Ovary (tissue), 9 donors: ENCODE data around the gene EFCAB6. TPM values are rescaled to one million over a fixed set of nuclear protein-coding genes. Genes with fewer than 3 reads are reported as not detected.

Experiments used
- DNase-seq, 5 donors: peaks; one replicate each; pipeline ENCODE4 v3.0.0-alpha.2; 2019 to 2020
- H3K27ac ChIP-seq, 2 donors: fragments of 200-600 bp; one replicate each; pipeline versions ENCODE4 v1.5.1 to v1.8.0; 2019 to 2022
- H3K27me3 ChIP-seq: fragments of 200-600 bp; one replicate; pipeline ENCODE4 v1.8.0; 2022
- H3K36me3 ChIP-seq: fragments of 200-600 bp; sonication (generic); one replicate; pipeline ENCODE4 v1.5.1; 2019
- H3K4me1 ChIP-seq: one replicate; pipeline ENCODE4 v1.8.1; 2013; ENCODE audit warnings: mild to moderate bottlenecking, moderate library complexity; ENCODE audit not compliant: insufficient read depth
- H3K4me3 ChIP-seq: fragments of 200-600 bp; sonication (generic); one replicate; pipeline ENCODE4 v1.5.1; 2017
- H3K9me3 ChIP-seq, 2 donors: fragments of 200-600 bp in 1 of 2; sonication (generic) in 1 of 2; one replicate each; pipeline versions ENCODE4 v1.5.1 to v1.8.1; 2013 to 2019; ENCODE audit warnings: mild to moderate bottlenecking in 1 of 2, moderate library complexity in 1 of 2
- CTCF ChIP-seq, 3 donors: fragments of 450-650 bp in 2 of 3; fragments of 200-600 bp in 1 of 3; IDR thresholded peaks; one replicate each; pipeline versions ENCODE4 v1.5.1 to v1.8.0; 2016 to 2022; ENCODE audit warnings: antibody characterized with exemption in 3 of 3, mild to moderate bottlenecking in 1 of 3
- EP300 ChIP-seq: sonication (generic); formaldehyde crosslinking; IDR thresholded peaks from one replicate; pipeline ENCODE4 v1.6.1; 2017; ENCODE audit warnings: antibody characterized with exemption
- POLR2A ChIP-seq: fragments of 450-650 bp; IDR thresholded peaks from one replicate; pipeline ENCODE4 v1.6.1; 2017; ENCODE audit warnings: antibody characterized with exemption, mild to moderate bottlenecking, moderate library complexity
- WGBS, 3 donors: extraction: QIAGEN DNeasy Blood & Tissue Kit in 1 of 3; methylation state at CpG; one replicate each; pipeline versions ENCODE4 v1.1.5 to v1.1.7; 2013 to 2017; 5-methylcytosine and 5-hydroxymethylcytosine counted together
- intact Hi-C, 4 donors: fragments of 100-400 bp; cut with DNase I; formaldehyde crosslinking; loops; one replicate each; pipeline versions ENCODE4 v1.11.0 to v1.15.1; 2022 to 2023
- polyA plus RNA-seq, 2 donors: library from polyadenylated mRNA; stranded (reverse); fragments of 200-250 nt in 1 of 2; fragments of 350-450 nt in 1 of 2; fragmentation: Illumina TruSeq in 1 of 2; extraction: RNeasy Lipid Tissue Mini Kit (QIAGEN cat#74804) in 1 of 2; gene quantifications; one replicate each; pipeline ENCODE4 v1.2.3, GENCODE V29; 2013 to 2014
- total RNA-seq, 7 donors: library from RNA; depleted of rRNA in 2 of 7; stranded (reverse); fragments of >200 nt in 2 of 7; fragmentation: NEBNext Ultra II Directional in 3 of 7; extraction: Animal tissue kit (Norgen Biotek cat#: 25700) in 3 of 7; gene quantifications; one replicate each; pipeline versions ENCODE4 v1.1.0 to v1.2.4, GENCODE V29; 2016 to 2023
- donor health status: DM: no; HTN: no; CAD: no; lungs with moderate emphysema.
- donor health status: DM: no; HTN: no; CAD: no.
- donor health status: Bipolar disorder and iron deficiency.
- donor health status: DM: yes; HTN: yes; CAD: no.
- donor health status: DM: no; HTN: no; CAD: no.
- donor health status: DM: yes; HTN: yes; CAD: no.

Gene EFCAB6
- total and polyA plus RNA-seq, 9 donors, result 1.00 to 17.5 (median 6.7) TPM

GRCh38 chr22:43819421-43819921 is 7.4 kb upstream of the EFCAB6 start:
- Histone ChIP-seq H3K27ac (no peak overlapping the region), H3K36me3 (no peaks in the 10 kb centered on the region), H3K27me3 (no peaks in the 10 kb centered on the region), H3K4me1 (no peaks in the 10 kb centered on the region), H3K4me3 (no peak overlapping the region), H3K9me3 (no peaks in the 10 kb centered on the region)
- no peak for TF ChIP-seq CTCF (IDR thresholded peaks at IDR 0.05)
- TF ChIP-seq EP300, result no peak
- no peak for TF ChIP-seq POLR2A
- DNase-seq, result no peak
- intact Hi-C loops, result loop anchor here in 1 of 4 donors (10.0 kb wide), 1 partner anchor 405 kb away; the partner anchor contains the start of gene MPPED1
- WGBS, 3 donors, result 57 to 72% (median 59%) methylated on average over 12 of the region's 12 CpGs

- intact Hi-C loops, result loop anchor here in 1 of 4 donors (10.0 kb wide), 1 partner anchor 404 kb away; the partner anchor contains the start of gene MPPED1
- no peak overlapping the region for H3K4me3 ChIP-seq
- no peak for DNase-seq
- TF ChIP-seq EP300 (no peak), CTCF (IDR thresholded peaks at IDR 0.05) (no peak), POLR2A (no peak)
- H3K9me3 ChIP-seq, result no peaks in the 10 kb centered on the region
- H3K36me3 ChIP-seq, result no peaks in the 10 kb centered on the region
- no peaks in the 10 kb centered on the region for H3K27me3 ChIP-seq
- no peak overlapping the region for H3K27ac ChIP-seq
- 64 to 73% (median 71%) methylated on average over 11 of the region's 11 CpGs for WGBS, 3 donors
- no peaks in the 10 kb centered on the region for H3K4me1 ChIP-seq
Observed at GRCh38 chr22:43818981-43819380, 6.9 kb upstream of the EFCAB6 start.

- DNase-seq, result no peak
- no peak for TF ChIP-seq EP300
- no peak for TF ChIP-seq POLR2A
- TF ChIP-seq CTCF (IDR thresholded peaks at IDR 0.05), result no peak
- H3K27ac ChIP-seq, result no peak overlapping the region
- H3K9me3 ChIP-seq, result no peaks in the 10 kb centered on the region
- intact Hi-C loops, result loop anchor here in 1 of 4 donors (10.0 kb wide), 1 partner anchor 403 kb away; the partner anchor contains the start of gene MPPED1
- H3K4me1 ChIP-seq, result peaks cover 5% of the 10 kb centered on the region
- no peak overlapping the region for H3K4me3 ChIP-seq
- no peaks in the 10 kb centered on the region for H3K27me3 ChIP-seq
- 94 to 97% (median 94%) methylated on average over 9 of the region's 9 CpGs for WGBS, 3 donors
- H3K36me3 ChIP-seq, result no peaks in the 10 kb centered on the region
Observed at GRCh38 chr22:43817402-43817801, 5.3 kb upstream of the EFCAB6 start.

- no peaks in the 10 kb centered on the region for H3K36me3 ChIP-seq
- no peaks in the 10 kb centered on the region for H3K27me3 ChIP-seq
- 90 to 96% (median 92%) methylated on average over 5 of the region's 5 CpGs for WGBS, 3 donors
- no peak overlapping the region for H3K4me3 ChIP-seq
- no peak for DNase-seq
- TF ChIP-seq POLR2A (no peak), EP300 (no peak), CTCF (IDR thresholded peaks at IDR 0.05) (no peak)
- no peaks in the 10 kb centered on the region for H3K9me3 ChIP-seq
- intact Hi-C loops, result loop anchor here in 1 of 4 donors (10.0 kb wide), 1 partner anchor 399 kb away; the partner anchor contains the start of gene MPPED1
- no peak overlapping the region for H3K27ac ChIP-seq
- peaks cover 6% of the 10 kb centered on the region for H3K4me1 ChIP-seq
Observed at GRCh38 chr22:43814264-43814663, 2.2 kb upstream of the EFCAB6 start.
